ENCODE data around the gene EIF4G3.

DNA sequence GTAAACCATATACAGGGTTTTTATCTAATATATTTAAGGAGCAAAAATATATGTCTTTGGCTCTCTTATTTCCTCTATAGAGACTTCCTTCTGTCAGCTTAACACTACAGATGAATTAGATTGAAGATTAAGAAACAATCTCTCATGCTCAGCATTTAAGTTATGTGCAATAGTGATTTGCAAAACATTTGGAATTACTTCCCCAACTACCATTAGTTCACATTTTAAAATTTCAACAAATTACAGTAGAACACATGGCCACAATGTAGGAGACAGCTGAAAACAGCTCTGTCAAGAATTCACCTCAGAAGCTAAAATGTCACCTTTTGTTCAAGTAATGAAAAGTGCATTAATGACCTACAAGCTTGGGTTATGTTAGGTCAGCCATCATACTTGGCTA is 177.9 kb downstream of the EIF4G3 start:
- TF ChIP-seq, protein P1, sequence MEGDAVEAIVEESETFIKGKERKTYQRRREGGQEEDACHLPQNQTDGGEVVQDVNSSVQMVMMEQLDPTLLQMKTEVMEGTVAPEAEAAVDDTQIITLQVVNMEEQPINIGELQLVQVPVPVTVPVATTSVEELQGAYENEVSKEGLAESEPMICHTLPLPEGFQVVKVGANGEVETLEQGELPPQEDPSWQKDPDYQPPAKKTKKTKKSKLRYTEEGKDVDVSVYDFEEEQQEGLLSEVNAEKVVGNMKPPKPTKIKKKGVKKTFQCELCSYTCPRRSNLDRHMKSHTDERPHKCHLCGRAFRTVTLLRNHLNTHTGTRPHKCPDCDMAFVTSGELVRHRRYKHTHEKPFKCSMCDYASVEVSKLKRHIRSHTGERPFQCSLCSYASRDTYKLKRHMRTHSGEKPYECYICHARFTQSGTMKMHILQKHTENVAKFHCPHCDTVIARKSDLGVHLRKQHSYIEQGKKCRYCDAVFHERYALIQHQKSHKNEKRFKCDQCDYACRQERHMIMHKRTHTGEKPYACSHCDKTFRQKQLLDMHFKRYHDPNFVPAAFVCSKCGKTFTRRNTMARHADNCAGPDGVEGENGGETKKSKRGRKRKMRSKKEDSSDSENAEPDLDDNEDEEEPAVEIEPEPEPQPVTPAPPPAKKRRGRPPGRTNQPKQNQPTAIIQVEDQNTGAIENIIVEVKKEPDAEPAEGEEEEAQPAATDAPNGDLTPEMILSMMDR (IDR thresholded peaks at IDR 0.05), result no peak
- no peak for TF ChIP-seq POLR2A (IDR thresholded peaks at IDR 0.05)
